NAMALWA (cell line): ENCODE results near the gene FAM149A.

ENCODE experiments used
- DNase-seq: peaks from one replicate; pipeline ENCODE4 v3.0.0-alpha.2; 2015; ENCODE audit warnings: low spot score

The FAM149A gene

GRCh38 chr4:186105647-186106321, 1.3 kb downstream of the FAM149A start:
- no peak for DNase-seq

GRCh38 chr4:186107947-186108346, 3.4 kb downstream of the FAM149A start:
- no peak for DNase-seq

GRCh38 chr4:186108391-186108790, 3.9 kb downstream of the FAM149A start:
- DNase-seq = no peak

- DNase-seq = no peak
Observed at GRCh38 chr4:186109245-186109644, 4.7 kb downstream of the FAM149A start.

- DNase-seq = no peak
Observed at GRCh38 chr4:186116697-186117096, 12.2 kb downstream of the FAM149A start.

- DNase-seq = no peak
Observed at GRCh38 chr4:186118582-186118981, 14.1 kb downstream of the FAM149A start.

- no peak for DNase-seq
Observed at GRCh38 chr4:186121057-186121456, 16.6 kb downstream of the FAM149A start.

- DNase-seq = no peak
Observed at GRCh38 chr4:186128842-186129241, 24.3 kb downstream of the FAM149A start.

GRCh38 chr4:186131935-186132334, 27.4 kb downstream of the FAM149A start:
- DNase-seq = no peak

- peak; percentile 26 for DNase-seq
Observed at GRCh38 chr4:186132577-186133242, 28.2 kb downstream of the FAM149A start.

GRCh38 chr4:186134257-186134656, 29.8 kb downstream of the FAM149A start:
- DNase-seq = no peak

GRCh38 chr4:186134861-186135260, 30.4 kb downstream of the FAM149A start:
- no peak for DNase-seq

- DNase-seq = peak; percentile 39
Observed at GRCh38 chr4:186137196-186137794, 32.8 kb downstream of the FAM149A start.

- no peak for DNase-seq
Observed at GRCh38 chr4:186144198-186144945, 39.9 kb downstream of the FAM149A start.

- no peak for DNase-seq
Observed at GRCh38 chr4:186144946-186145569, 40.6 kb downstream of the FAM149A start.

- no peak for DNase-seq
Observed at GRCh38 chr4:186146458-186146857, 42.0 kb downstream of the FAM149A start.

GRCh38 chr4:186148336-186148975, 44.0 kb downstream of the FAM149A start:
- no peak for DNase-seq

GRCh38 chr4:186149872-186150271, 45.4 kb downstream of the FAM149A start:
- DNase-seq = peak; percentile 47

- no peak for DNase-seq
Observed at GRCh38 chr4:186150926-186151325, 46.4 kb downstream of the FAM149A start.

- DNase-seq = no peak
Observed at GRCh38 chr4:186151499-186151898, 47.0 kb downstream of the FAM149A start.

GRCh38 chr4:186158021-186158813, 53.7 kb downstream of the FAM149A start:
- DNase-seq = no peak
